Globus pallidus (tissue), 1 donor: ENCODE results near the gene NHSL2.

Source experiments
- DNase-seq: peaks from one replicate; pipeline ENCODE4 v3.0.0-alpha.2; 2015; ENCODE audit warnings: low spot score

NHSL2 gene

DNA sequence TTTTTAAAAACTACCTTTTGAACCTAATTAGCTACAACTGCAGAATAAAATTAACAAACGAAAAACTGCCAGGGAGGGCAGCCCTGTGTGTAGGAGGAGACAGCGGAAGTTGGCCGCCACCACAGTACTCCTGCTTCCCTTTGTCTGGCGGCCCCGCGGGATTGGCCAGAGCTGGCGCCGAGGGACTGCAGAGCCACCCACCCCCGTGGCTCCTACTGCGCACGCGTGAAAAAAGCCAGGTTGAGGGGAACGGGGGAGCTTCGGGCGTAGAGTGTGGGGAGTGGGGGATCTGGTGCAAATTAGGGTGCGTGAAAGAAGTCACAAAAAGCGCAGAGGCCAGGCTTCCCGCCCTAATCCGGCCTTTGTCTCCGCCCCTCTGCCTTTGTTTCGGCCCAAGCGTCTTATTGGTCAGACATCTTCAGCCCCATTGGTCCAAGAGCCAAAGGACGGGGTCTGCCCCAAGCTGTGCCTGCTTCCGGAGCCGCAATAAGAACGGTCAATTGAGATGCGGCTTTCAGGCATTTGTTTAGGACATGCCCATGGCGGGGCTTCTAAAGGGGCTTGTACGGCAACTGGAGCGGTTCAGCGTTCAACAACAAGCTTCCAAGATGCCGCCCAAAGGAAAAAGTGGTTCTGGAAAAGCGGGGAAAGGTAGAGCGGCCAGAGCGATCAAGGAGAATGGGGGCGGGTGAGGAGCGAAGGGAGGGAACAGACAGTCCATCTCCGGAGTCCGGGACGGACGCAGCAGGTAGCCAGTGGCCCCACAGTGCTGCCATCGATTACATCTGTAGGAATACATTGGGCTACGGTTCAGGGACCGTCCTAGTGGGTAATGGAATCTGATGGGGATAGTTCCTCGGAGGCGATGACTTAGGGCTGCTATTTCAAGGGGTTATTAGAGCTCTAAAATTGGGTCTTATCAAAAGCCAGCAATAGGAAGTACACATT is 270.8 kb downstream of the NHSL2 start, which contains the start of gene PIN4:
Gene PIN4 (plus strand): TSS at position 580 of the 948 bp plus-strand sequence. CDS start 29 bp downstream, at position 609.
- DNase-seq: peak; percentile 95

DNA sequence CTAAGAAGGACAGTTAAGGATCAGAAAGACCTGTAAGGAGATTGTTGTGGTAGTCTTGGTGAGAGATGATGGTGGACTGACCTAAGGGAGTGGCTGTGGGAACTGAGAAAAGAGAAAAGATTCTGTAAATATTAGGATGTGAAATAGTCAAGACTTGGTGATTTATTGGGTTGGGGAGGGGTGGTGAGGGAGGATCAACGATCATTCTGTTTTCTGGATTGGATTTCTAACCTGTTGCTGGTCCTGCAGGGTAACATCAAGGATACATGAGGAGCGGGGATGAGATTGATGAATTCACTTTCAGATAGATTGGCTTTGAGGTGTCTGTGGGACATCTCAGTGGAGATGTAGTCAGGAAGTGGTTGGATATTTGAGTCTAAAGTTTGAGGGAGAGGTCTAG is 272.3 kb downstream of the NHSL2 start:
- DNase-seq: no peak

DNA sequence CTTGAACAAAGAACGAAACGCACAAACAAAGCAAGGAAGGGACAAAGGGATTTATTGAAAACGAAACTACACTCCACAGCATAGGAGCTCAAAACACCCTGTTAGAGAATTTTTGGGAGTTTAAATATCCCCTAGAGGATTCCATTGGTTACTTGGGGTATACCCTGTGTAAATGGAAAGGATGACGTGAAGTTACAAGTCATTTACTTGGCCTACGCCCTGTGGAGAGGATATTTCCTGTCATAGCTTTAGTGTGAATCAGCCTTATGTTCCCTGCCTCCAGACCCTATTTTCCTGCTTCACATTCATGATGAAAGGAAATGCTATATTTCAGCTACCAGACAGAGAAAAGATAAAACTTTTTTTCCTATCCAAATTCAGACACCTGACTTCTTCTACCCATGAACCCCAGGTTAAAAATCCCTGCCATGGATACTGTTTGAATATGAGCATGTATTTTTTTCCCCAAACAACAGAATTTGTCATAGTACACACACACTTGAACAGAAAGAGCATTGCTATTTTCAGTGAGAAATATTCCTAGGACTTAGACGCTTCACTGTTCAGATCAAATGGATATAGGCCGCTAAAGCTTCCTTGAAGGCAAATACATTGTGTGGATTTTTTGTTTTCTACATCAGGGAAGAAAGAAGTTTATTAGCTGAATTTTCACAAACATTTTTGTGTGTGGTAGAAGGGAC is 291.3 kb downstream of the NHSL2 start:
- no peak for DNase-seq
